Endometrial microvascular endothelial cells (primary cell): Measurements from ENCODE around the gene TNK1. TPM values are rescaled to one million over a fixed set of nuclear protein-coding genes. Genes with fewer than 3 reads are reported as not detected.
"Not testable (repeated sequence)": the region's sequence is repeated elsewhere in the genome, so short reads cannot be mapped to it uniquely, and the experiment has no call there.

Experiments
- in situ Hi-C: cut with HindIII; loops from 2 replicates; pipeline ENCODE4 v1.10.0; 2017; ENCODE audit warnings: low sequenced_read_pairs, low pct_unique_long_range_greater_than_20kb; ENCODE audit errors: inconsistent ontology term
- total RNA-seq: library from RNA; depleted of rRNA; stranded (reverse); fragments of >200 nt; gene quantifications from one replicate; pipeline ENCODE4 v1.2.3, GENCODE V29; 2015; ENCODE audit errors: inconsistent ontology term

TNK1 gene
- total RNA-seq, 1 donor from 2014 or later, result not detected

DNA sequence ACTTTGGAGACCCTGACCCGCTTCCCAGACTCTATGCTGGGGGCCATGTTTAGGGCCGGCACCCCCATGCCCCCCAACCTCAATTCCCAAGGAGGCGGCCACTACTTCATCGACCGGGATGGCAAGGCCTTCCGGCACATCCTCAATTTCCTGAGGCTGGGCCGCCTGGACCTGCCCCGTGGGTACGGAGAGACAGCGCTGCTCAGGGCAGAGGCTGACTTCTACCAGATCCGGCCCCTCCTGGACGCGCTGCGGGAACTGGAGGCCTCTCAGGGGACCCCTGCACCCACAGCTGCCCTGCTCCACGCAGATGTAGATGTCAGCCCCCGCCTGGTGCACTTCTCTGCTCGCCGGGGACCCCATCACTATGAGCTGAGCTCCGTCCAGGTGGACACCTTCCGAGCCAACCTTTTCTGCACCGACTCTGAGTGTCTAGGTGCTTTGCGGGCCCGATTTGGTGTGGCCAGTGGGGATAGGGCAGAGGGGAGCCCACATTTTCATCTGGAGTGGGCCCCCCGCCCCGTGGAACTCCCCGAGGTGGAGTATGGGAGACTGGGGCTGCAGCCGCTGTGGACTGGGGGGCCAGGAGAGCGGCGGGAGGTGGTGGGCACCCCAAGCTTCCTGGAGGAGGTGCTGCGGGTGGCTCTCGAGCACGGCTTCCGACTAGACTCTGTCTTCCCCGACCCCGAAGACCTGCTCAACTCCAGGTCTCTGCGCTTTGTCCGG is 27.8 kb upstream of the TNK1 start:
- in situ Hi-C loops, result no loop called here

DNA sequence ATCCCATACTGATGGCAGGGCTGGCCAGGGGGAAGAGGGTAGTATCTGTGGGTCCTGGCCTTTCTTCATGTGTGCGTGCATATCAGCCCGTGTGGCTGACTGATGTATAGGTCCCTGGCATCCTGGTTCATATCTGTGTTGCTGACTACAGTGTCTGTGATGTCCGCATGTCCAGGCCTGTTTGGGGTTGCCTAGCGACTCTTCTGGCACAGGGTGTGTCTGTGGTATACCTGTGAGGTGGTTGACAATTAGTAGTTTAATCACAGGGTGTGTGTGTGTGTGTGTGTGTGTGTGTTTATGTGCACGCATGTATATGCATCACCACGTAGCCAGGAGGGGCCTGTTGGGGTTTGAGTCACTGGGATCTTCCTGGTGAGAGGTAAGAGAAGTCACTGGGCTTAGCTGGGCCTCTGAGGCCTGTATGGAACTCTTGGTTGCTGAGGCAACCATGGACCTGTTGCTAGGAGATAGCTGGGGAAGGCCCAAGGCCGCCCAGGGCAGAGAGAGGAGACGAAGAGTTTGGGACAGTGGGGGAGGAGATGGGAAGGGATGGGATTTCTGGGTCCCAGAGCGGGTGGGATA is 26.5 kb upstream of the TNK1 start:
- in situ Hi-C loops, result no loop called here

DNA sequence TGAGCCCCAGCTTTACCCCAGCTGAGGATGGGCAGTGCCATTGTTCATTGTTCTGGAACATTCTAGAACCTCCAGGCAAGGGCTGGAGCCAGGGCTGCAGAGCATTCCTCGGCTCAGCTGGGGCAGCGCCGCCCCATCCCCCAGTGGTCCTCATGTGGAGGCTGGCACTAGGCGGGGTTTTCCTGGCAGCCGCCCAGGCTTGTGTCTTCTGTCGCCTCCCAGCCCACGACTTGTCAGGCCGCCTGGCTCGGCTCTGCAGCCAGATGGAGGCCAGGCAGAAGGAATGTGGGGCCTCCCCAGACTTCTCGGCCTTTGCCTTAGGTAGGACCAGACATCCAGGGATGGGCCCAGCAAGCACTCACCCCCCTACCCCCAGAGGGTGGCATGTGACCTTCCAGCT is 25.8 kb upstream of the TNK1 start, which contains the start of gene TMEM95:
Gene TMEM95 (plus strand): TSS at position 104 of the 400 bp plus-strand sequence. CDS start 49 bp downstream, at position 153.
- in situ Hi-C loops, result no loop called here

DNA sequence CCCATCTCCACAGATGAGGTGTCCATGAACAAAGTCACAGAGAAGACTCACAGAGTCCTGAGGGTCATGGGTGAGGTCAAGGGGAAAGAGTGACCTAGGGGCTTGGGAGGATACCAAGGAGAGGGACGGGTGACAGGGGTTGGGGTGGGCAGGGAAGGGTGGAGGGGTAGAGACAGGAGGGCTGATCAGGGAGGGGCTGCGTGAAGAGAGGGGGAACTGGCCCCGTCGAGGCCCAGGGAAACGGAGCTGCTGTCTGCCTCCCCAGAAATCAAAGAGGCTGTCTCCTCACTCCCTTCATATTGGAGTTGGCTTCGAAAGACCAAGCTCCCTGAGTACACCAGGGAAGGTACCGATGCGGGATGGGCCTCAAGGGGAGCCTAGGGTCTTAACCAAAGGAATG is 25.3 kb upstream of the TNK1 start:
- in situ Hi-C loops, result no loop called here

DNA sequence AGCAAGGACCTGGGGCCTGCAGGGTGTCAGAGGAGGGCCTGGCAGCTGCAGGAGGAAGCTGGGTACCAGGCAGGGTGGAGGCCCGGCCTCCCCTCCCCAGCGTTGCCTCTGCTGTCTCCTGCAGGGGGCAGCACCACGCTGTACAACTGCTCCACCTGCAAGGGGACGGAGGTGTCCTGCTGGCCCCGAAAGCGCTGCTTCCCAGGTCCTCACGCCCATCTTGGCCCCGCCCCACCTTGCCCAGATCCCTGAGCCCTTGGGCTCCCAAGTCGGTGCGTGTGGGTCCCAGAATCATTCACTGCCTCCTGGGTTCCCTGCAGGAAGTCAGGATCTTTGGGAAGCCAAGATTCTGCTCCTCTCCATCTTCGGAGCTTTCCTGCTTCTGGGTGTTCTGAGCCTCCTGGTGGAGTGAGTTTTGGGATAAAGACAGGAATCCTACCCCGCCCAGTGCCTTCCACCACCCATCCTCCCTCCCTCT is 24.8 kb upstream of the TNK1 start:
- in situ Hi-C loops, result no loop called here

DNA sequence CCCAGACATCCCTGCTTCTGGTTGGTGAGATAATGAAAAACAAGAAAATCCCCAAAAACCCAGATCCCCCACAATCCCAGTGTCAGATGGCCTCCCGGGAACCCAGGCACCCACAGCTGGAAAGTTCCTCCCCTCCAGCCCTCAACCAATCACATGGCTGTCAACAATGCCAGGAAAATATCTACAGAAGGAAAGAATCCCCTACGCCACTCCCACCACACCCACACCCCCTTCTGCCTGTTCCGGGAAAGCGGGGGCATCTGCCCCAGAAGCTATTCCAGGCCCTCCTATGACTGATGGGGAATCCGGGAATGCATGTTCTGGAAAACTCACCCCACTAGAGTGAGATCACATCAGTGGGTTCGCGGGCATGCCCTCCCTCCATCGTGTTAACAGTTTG is 24.1 kb upstream of the TNK1 start:
- in situ Hi-C loops, result no loop called here

DNA sequence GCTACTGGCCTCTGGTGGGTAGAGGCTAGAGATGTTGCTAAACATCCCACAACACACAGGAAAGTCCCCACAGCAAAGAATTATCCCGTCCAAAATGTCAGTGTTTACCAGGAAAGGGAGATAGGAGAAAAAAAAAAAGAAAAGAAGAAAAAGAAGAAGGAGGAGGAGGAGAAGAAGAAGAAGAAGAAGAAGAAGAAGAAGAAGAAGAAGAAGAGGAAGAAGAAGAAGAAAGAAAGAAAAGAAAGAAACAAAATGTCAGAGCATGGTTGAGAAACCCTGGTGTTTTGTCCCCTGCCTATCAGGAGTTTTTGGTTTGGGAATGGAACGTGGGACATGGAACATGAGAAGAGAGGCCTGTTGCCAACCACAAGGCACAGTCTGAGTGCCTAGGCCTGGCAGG is 23.5 kb upstream of the TNK1 start:
- in situ Hi-C loops, result no loop called here

DNA sequence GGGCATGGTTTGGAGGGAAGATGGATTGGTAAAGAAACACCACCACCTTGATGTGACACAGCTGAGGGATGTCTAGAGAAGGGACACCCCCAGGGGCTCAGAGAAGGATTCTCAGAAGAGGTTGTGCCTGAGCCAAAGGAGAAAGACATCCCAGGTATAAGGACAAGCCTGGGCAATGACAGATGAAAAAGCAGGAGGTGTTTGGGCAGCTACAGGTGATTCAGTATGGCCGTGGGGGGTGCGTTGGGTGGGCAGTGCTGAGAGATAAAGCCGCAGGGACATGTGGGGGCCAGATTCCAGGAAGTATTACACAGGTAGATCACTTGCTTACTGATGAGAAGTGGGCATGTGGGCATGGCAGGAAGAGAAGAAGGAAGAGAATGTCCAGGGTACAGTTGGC is 19.0 kb upstream of the TNK1 start:
- in situ Hi-C loops, result no loop called here

DNA sequence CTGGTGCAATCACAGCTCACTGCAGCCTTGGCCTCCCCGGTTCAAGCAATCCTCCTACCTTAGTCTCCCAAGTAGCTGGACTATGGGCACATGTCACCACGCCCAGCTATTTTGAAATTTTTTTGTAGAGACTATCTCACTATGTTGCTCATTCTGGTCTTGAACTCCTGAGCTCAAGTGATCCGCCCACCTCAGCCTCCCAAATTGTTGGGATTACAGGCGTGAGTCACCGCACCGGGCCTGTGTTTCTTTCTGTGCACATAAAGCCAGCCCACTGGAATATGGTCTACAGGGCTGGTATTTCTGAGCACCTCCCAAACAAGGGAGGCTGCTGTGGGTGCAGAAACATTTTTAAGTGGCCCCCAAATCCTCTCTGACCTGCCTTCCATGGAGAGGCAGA is 17.6 kb upstream of the TNK1 start:
- in situ Hi-C loops, result no loop called here

DNA sequence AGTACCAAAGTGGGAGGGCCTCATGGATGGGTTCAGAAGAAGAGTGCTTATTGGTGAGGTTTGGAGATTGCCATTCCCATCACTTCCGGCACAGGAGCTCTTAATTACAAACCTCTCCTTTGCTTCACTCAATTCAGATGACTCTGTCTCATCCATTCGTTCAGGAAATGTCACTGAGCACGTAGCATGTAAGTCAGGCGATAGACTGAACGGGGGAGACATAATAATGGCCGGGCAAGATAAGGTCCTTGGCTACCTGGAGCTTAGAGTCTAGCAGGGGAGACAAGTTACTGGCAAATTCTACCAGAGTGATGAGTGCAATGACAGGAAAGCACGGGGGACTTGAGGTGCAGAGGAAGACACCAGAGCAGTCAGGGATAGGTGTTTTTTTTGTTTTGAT is 14.9 kb upstream of the TNK1 start:
- in situ Hi-C loops, result not testable (repeated sequence)

DNA sequence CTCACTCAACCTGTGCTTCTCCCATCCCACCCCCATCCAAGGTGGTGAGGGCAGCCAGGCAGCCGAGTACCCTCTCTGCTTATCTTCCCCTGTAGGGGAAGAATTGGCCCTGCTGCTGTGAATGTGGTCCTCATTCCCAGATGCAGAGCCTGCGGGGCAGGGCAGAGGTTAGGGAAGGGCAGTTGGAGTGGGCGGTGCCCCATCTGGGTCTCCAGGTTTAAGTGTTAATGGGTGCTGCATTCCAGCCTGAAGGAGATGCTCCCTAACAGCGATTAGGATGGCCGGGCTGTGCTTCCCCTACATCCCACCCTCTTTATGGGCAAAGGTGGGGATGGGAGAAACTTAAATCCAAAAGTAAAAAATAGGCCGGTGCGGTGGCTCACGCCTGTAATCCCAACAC is 13.8 kb upstream of the TNK1 start:
- in situ Hi-C loops, result no loop called here

DNA sequence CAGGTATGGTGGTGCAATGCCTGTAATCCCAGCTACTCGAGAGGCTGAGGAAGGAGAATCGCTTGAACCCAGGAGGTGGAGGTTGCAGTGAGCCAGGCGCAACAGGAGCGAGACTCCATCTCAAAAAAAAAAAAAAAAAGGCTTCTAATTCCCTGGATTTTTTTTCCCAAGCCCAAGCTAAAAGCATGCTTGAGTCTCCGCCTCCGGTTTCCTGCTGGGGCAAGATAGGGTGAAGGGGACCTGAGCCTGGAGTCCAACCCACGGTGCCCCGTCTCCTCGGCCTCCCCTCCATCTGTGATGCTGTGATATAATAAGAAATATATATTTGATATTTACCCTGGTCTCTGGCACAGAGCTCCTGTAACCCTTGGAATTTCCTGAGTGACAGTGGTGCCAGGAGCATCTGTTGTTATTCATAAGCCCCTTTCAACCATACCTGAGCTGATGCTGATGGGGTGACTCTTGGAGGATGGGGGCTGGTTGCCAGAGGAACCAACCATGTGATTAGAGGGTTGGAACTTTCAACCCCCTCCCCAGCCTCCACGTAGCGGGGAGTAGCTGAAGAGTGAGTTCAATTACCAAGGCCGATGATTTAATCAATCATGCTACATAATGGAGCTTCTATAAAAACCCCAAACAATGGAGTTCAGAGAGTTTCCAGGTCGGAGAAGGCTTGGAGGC is 12.8 kb upstream of the TNK1 start:
- in situ Hi-C loops, result no loop called here

DNA sequence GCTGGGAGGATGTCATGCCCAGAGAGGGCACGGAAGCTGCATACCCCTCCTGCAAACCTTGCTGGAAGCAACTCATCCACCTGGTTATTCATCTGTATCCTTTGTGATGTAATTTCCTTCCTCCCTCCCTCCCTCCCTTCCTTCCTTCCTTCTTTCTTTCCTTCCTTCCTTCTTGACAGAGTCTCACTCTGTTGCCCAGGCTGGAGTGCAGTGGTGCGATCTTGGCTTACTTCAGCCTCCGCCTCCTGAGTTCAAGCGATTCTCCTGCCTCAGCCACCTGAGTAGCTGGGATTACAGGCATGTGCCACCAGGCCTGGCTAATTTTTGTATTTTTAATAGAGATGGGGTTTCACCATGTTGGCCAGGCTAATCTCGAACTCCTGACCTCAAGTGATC is 12.3 kb upstream of the TNK1 start:
- in situ Hi-C loops, result not testable (repeated sequence)

DNA sequence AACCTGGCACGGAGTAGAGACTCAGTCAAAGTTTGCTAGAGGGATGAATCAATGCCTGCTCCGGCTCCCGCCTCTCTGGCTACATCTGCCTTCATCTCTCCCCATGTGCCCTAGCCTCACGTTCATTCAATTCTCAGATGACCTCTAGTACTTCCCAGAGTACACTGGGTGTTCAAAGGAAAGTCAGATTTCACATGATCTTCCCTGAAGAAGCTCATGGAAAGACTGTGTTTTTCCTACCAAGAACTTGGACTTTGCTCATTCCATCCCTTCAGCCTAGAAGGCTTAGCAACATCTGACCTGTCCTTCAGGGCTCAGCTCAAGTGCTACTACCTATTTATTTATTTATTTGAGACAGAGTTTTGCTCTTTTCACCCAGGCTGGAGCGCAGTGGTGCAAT is 11.1 kb upstream of the TNK1 start:
- in situ Hi-C loops, result no loop called here

DNA sequence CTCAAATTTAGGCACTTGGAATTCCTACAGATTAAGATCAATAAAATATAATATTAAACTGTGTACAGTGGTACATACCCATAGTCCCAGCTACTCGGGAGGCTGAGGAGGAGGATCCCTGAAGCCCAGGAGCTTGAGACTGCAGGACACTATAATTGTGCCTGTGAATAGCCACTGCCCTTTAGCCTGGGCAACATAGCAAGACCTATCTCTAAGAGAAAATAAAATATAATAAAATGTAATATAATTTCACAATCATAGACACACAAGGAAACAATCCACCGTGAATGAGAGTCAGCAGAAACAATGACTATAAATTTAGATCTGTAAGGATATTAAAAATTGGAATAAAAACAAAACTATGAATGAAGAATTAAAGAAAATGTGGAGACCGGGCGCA is 10.0 kb upstream of the TNK1 start:
- in situ Hi-C loops, result no loop called here

DNA sequence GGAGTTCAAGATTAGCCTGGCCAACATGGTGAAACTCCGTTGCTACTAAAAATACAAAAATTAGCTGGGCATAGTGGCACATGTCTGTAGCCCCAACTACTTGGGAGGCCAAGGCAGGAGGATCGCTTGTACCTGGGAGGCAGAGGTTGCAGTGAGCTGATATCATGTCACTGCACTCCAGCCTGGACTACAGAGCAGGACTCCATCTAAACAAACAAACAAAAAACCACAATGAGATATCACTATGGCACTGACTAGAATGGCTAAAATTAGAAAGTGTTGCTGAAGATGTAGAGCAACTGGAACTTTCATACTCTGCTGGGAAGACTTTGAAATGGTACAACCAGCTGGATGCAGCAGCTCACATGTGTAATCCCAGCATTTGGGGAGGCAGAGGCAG is 6.5 kb upstream of the TNK1 start:
- in situ Hi-C loops, result no loop called here

DNA sequence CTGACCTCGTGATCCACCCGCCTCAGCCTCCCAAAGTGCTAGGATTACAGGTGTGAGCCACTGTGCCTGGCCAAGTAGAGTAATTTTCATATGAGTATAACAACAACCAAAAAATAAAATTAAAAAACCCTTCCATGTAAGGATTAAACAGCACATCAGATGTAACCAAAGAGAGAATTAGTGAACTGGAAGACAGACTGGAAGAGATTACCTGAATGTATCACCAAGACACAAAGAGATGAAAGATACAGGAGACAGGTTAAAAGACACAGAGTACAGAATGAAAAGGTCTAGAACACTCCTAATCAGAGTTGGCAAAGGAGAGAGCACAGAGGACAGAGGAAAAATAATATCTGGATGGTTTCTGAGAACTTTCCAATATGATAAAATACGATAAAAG is 1.8 kb upstream of the TNK1 start:
- in situ Hi-C loops, result no loop called here

DNA sequence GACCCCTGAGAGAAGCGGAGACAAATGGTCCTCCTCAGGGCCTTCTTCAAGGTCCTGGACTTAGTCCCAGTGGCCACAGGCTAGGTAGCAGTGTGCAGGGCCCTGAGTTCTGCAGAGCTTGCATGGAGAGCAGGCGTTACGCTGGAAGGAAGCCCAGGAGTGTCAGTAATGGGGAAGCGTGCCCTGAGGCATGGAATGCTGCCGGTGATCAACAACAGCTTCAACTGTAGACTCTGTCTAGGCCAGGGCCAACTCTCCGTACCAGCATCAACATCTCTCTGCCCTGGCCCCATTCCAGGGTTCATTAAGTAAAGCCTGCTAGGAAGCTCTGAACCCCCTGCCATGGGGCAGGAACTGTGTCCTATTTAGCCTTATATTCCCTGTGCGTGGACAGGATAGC is 568 bp upstream of the TNK1 start:
- in situ Hi-C loops, result no loop called here

DNA sequence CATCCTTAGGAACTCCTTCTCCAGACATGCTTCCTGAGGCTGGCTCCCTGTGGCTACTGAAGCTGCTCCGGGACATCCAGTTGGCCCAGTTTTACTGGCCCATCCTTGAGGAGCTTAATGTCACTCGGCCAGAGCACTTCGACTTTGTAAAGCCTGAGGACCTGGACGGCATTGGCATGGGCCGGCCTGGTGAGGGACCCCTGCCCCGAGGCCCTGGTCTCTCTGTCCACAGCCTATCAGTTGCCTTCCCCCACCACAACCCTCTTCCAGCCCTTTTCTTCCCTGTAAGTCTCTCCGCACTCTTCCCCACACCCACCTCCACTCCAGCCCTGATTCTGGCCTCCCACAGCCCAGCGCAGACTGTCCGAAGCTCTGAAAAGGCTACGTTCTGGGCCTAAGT is 2.0 kb downstream of the TNK1 start:
- in situ Hi-C loops, result no loop called here

DNA sequence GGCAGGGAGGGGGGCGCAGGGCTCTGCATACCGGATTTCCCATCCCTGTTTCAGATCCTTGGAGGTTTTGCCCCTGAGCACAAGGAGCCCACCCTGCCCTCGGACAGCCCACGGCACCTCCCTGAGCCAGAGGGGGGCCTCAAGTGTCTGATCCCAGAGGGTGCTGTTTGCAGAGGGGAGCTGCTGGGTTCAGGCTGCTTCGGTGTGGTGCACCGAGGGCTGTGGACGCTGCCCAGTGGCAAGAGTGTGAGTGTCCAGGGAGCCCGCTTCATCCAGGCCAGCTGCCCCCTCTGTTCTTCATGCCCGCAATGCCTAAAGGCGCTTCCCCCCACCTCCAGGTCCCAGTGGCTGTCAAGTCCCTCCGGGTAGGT is 2.5 kb downstream of the TNK1 start:
- in situ Hi-C loops, result no loop called here
